K562 (cell line): ENCODE measurements around the gene MITF. TPM values are rescaled to one million over a fixed set of nuclear protein-coding genes. Genes with fewer than 3 reads are reported as not detected.

ENCODE experiments used
- ATAC-seq: fragments of 200-7000 bp; cut with Tn5 transposase; 3 replicates; pipeline ENCODE4 v1.9.1; 2020; ENCODE audit warnings: moderate library complexity
- BruUV-seq: library from RNA; stranded (reverse); fragments of 400-500 nt; replicated peaks from 2 replicates; lab custom pipeline; 2021; lab: Mats Ljungman, UMichigan
- CTCF ChIA-PET: fragments of 300-600 bp; formaldehyde crosslinking; extraction: SDS; loops from one replicate; lab custom pipeline; 2021; ENCODE audit warnings: low intra/inter-chr PET ratio; lab: Yijun Ruan, JAX
- POLR2A ChIA-PET: fragments of 300-600, 350-650 bp; sonication (Branson Sonifier 250); formaldehyde crosslinking; extraction: SDS; loops from one replicate; lab custom pipeline; 2021; ENCODE audit warnings: antibody characterized with exemption, inconsistent platforms; lab: Yijun Ruan, JAX
- DNase-seq, 4 experiments: peaks; one replicate each; pipeline versions ENCODE4 v3.0.0 to v3.0.0-alpha.2; 2011 to 2018; ENCODE audit warnings: low spot score in 3 of 4, mixed read lengths in 3 of 4; ENCODE audit errors: extremely low read depth in 1 of 4
- FAIRE-seq: peaks from 2 replicates; lab custom pipeline; 2011; peaks lifted over from hg19 to GRCh38; lab: Jason Lieb, UNC
- H2AFZ ChIP-seq: 2 replicates; pipeline ENCODE4 v1.6.0; 2011; ENCODE audit warnings: low read depth, low read length, control low read depth, inconsistent platforms
- H3K27ac ChIP-seq: fragments of 200-600 bp; 3 replicates; pipeline ENCODE4 v1.8.0; 2011; ENCODE audit warnings: low read depth, mild to moderate bottlenecking, control low read depth, inconsistent platforms, low read length, moderate library complexity, mixed read lengths; ENCODE audit errors: extremely low read depth
- H3K27me3 ChIP-seq, 2 experiments: fragments of 300-600 bp in 1 of 2; 2 replicates in 1 of 2; 3 replicates in 1 of 2; pipeline versions ENCODE4 v1.6.0 to v1.8.0; 2011; ENCODE audit warnings: inconsistent platforms in 2 of 2, low read length in 2 of 2, mild to moderate bottlenecking in 1 of 2, mixed read lengths in 1 of 2, moderate library complexity in 1 of 2; ENCODE audit not compliant: control insufficient read depth in 2 of 2, insufficient read depth in 2 of 2
- H3K36me3 ChIP-seq: fragments of 300-600 bp; 3 replicates; pipeline ENCODE4 v1.8.0; 2011; ENCODE audit warnings: mild to moderate bottlenecking, low read length, inconsistent platforms; ENCODE audit not compliant: control insufficient read depth, insufficient read depth
- H3K4me1 ChIP-seq, 2 experiments: fragments of 200-600 bp in 1 of 2; replicated peaks in 1 of 2; 2 replicates in 1 of 2; 3 replicates in 1 of 2; pipeline versions ENCODE4 v1.5.1 to v1.8.0; 2011; ENCODE audit warnings: inconsistent platforms in 2 of 2, low read length in 2 of 2, mild to moderate bottlenecking in 1 of 2, mixed read lengths in 1 of 2, moderate library complexity in 1 of 2; ENCODE audit not compliant: control insufficient read depth in 2 of 2, insufficient read depth in 2 of 2
- H3K4me2 ChIP-seq: 2 replicates; pipeline ENCODE4 v1.6.1; 2011; ENCODE audit warnings: low read length, control low read depth, inconsistent platforms, mixed read lengths; ENCODE audit not compliant: insufficient read depth
- H3K4me3 ChIP-seq: fragments of 200-600 bp; sonication (generic), shearing (Covaris generic); 2 replicates; pipeline ENCODE4 v1.5.1; 2016; ENCODE audit warnings: control low read depth, inconsistent platforms
- H3K79me2 ChIP-seq: fragments of 200-600 bp; 3 replicates; pipeline ENCODE4 v1.8.0; 2011; ENCODE audit warnings: low read length, inconsistent platforms; ENCODE audit not compliant: control insufficient read depth, insufficient read depth
- H3K9ac ChIP-seq, 2 experiments: 2 replicates each; pipeline versions ENCODE4 v1.6.0 to v1.6.1; 2011; ENCODE audit warnings: low read depth in 2 of 2, low read length in 2 of 2, control low read depth in 1 of 2, inconsistent platforms in 1 of 2, mild to moderate bottlenecking in 1 of 2, mixed read lengths in 1 of 2; ENCODE audit not compliant: insufficient read depth in 1 of 2
- H3K9me1 ChIP-seq: one replicate; pipeline ENCODE4 v1.6.0; 2011; ENCODE audit warnings: inconsistent platforms, mild to moderate bottlenecking, low read length, moderate library complexity; ENCODE audit not compliant: control insufficient read depth, insufficient read depth
- H3K9me3 ChIP-seq: replicated peaks from 2 replicates; pipeline ENCODE4 v1.5.1; 2011; ENCODE audit warnings: low read depth, low read length, inconsistent platforms; ENCODE audit not compliant: control insufficient read depth, insufficient read depth
- H4K20me1 ChIP-seq: replicated peaks from 2 replicates; pipeline ENCODE4 v1.6.1; 2011; ENCODE audit warnings: low read length, inconsistent platforms, mixed read lengths; ENCODE audit not compliant: control insufficient read depth, insufficient read depth
- BRD9 ChIP-seq: fragments of 450-650 bp; IDR thresholded peaks from 2 replicates; pipeline ENCODE4 v1.6.1; 2018; ENCODE audit warnings: low read depth; ENCODE audit not compliant: partially characterized antibody
- FOXK2 ChIP-seq, 2 experiments: fragments of 450-650 bp; IDR thresholded peaks in 1 of 2; conservative IDR thresholded peaks in 1 of 2; 2 replicates each; pipeline ENCODE4 v1.6.1; 2016; ENCODE audit warnings: low read depth in 2 of 2, mild to moderate bottlenecking in 1 of 2
- FOXP1 ChIP-seq: sonication (generic); formaldehyde crosslinking; IDR thresholded peaks from 2 replicates; pipeline ENCODE4 v1.8.0; 2022; ENCODE audit warnings: mild to moderate bottlenecking, missing genetic modification reagents
- JUN ChIP-seq, 2 experiments: sonication (generic) in 1 of 2; formaldehyde crosslinking in 1 of 2; IDR thresholded peaks; 2 replicates each; pipeline versions ENCODE4 v1.6.1 to v1.8.0; 2012 to 2022; ENCODE audit warnings: borderline replicate concordance in 2 of 2, mild to moderate bottlenecking in 2 of 2, improper control_type of control experiment in 1 of 2, low read depth in 1 of 2, low read length in 1 of 2, missing genetic modification reagents in 1 of 2
- POLR2G ChIP-seq: fragments of 200-400 bp; formaldehyde crosslinking; IDR thresholded peaks from 2 replicates; pipeline ENCODE4 v1.6.1; 2017; ENCODE audit warnings: low read depth, mild to moderate bottlenecking, antibody characterized with exemption, low read length, moderate library complexity
- PYGO2 ChIP-seq: fragments of 450-650 bp; IDR thresholded peaks from 2 replicates; pipeline ENCODE4 v1.6.1; 2016; ENCODE audit warnings: mild to moderate bottlenecking, missing genetic modification characterization, moderate library complexity, missing compliant biosample characterization
- RUNX1 ChIP-seq: sonication (generic); IDR thresholded peaks from 2 replicates; pipeline ENCODE4 v1.6.1; 2016; ENCODE audit warnings: antibody characterized with exemption, low read depth
- SAFB ChIP-seq: fragments of 200-400 bp; formaldehyde crosslinking; IDR thresholded peaks from 2 replicates; pipeline ENCODE4 v1.6.1; 2017; ENCODE audit warnings: low read depth, low read length, borderline replicate concordance
- STAT5B ChIP-seq: fragments of 250-450 bp; sonication (Bioruptor Pico); IDR thresholded peaks from 2 replicates; pipeline ENCODE4 v1.8.0; 2021; ENCODE audit warnings: mild to moderate bottlenecking, inconsistent platforms
- ZNF696 ChIP-seq: fragments of 250-450 bp; sonication (Bioruptor Pico); conservative IDR thresholded peaks from 2 replicates; pipeline ENCODE4 v1.4.0; 2020; ENCODE audit warnings: mild to moderate bottlenecking, moderate library complexity
- in situ Hi-C: fragments of 300-500 bp; cut with MboI; formaldehyde crosslinking; loops from 4 replicates; pipeline ENCODE4 v1.15.0; 2018; ENCODE audit warnings: inconsistent platforms, mixed read lengths
- intact Hi-C: fragments of 100-400 bp; cut with micrococcal nuclease; formaldehyde crosslinking; loops from 2 replicates; pipeline ENCODE4 v1.14.2; 2022
- polyA plus RNA-seq, 8 experiments: library from polyadenylated mRNA; depleted of rRNA in 4 of 8; stranded (reverse) in 5 of 8; unstranded in 3 of 8; fragments of >200 nt; fragmentation: Nextera tagmentation in 2 of 8; fragmentation: Illumina TruSeq in 1 of 8; extraction: Ambion mirVana in 2 of 8; extraction: Trizol in 1 of 8; gene quantifications; 2 replicates each; pipeline versions ENCODE4 v1.2.1 to v1.2.3, GENCODE V29; 2011 to 2014; ENCODE audit warnings: inconsistent platforms in 1 of 8, missing spikeins in 1 of 8
- total RNA-seq, 7 experiments: library from RNA; depleted of rRNA in 6 of 7; stranded (reverse); fragments of >200 nt in 6 of 7; fragmentation: Illumina TruSeq in 2 of 7; extraction: Trizol in 2 of 7; gene quantifications; 2 replicates each; pipeline versions ENCODE4 v1.2.1 to v1.2.3, GENCODE V29; 2011 to 2021; ENCODE audit warnings: low replicate concordance in 1 of 7
- TF ChIP-seq, protein P1 (sequence below): fragments of 250-450 bp; sonication (Bioruptor Pico); IDR thresholded peaks from 2 replicates; pipeline ENCODE4 v1.5.0; 2021; ENCODE audit warnings: mild to moderate bottlenecking, moderate library complexity
- TF ChIP-seq, protein P2 (sequence below): fragments of 450-650 bp; formaldehyde crosslinking; IDR thresholded peaks from 2 replicates; pipeline ENCODE4 v1.4.0; 2020; ENCODE audit warnings: mild to moderate bottlenecking, mixed read lengths

Gene MITF
- total and polyA plus RNA-seq, 9 of the 15 experiments (the other 6 are each of a cell fraction or from before 2014, with no cell fraction given), result 5.6 to 14.9 (median 11.1) TPM

DNA sequence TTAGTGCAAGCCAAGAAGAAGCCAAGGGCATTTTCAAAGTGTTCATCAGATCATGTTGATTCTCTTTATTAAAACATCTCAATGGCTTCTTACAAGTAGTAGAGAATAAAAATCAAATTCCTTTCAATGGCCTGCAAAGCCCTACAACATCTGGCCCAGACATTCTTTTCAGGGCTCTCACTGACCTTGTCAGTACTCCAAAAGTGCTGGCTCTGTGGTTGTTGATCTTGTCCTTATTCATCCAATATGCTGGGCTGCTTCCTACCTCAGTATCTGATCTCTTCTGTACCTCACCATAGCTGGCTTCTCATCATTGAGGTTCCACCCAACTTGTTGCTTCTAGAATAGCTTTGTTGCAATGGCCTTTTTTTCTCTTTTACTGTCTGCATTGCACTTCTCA, 186.2 kb downstream of the MITF start:
- no peak for ATAC-seq
- ChIA-PET CTCF (no interaction called here), POLR2A (no interaction called here)
- Histone ChIP-seq H3K4me2 (no peak overlapping the region), H3K27me3 (no peaks in the 10 kb centered on the region), H3K36me3 (no peaks in the 10 kb centered on the region), H3K9me1 (no peaks in the 10 kb centered on the region), H3K9me3 (no peaks in the 10 kb centered on the region), H3K9ac (no peak overlapping the region), H3K4me1 (no peaks in the 10 kb centered on the region), H4K20me1 (no peaks in the 10 kb centered on the region), H3K79me2 (no peaks in the 10 kb centered on the region), H3K4me3 (no peak overlapping the region), H2AFZ (no peak overlapping the region), H3K27ac (no peak overlapping the region)
- no TSS peak for BruUV-seq
- no peak for DNase-seq
- intact Hi-C loops, result no loop called here
- in situ Hi-C loops, result loop anchor here (25.0 kb wide), 1 partner anchor 763 kb away; no protein-coding TSS in a partner anchor
- no peak for TF ChIP-seq STAT5B
- TF ChIP-seq, protein P1, sequence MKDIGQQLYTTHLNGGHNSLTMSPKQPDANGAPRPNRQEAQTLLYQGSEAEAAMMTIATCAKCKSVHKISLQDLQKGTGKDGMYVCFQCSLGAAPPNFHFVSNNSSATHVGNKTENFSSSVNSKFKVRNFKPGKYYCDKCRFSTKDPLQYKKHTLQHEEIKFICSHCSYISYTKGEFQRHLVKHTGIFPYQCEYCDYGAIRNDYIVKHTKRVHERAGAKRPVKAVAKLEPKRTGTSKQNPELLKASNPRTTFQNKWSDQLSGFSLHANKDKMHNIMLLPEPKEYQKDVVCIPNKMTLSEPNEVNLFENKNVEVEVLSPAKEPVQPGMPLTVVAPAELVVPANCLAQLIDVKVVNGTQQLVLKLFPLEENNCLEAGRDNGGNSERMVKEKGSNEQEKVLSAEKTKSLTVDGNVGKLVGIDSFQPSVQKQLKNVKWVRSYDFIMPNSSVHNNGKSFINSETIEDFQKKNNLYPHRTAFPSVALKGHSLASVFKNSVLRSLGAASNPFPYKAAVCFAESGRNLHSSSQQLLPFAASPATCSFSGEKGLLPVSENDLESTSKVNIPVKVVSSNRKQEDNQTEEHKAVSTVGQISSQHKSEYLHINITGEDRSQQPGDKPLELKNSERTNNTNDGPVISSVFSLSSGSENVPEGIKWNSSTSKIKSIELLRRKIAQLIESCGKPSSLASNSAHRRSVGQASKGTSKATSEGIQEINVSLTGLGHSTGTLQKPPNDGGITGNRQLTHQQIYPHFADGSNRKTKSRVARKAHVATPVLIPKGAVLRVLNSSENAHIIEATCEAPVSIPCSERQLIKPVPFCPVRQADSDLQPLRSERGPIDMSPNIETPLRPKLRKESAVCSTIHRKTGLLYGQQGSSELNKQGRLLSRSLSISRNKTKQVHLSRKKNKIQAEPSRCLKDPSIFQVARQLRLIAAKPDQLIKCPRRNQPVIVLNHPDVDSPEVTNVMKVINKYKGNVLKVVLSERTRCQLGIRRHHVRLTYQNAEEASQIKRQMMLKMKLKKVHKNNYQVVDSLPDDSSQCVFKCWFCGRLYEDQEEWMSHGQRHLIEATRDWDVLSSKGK (CRISPR knock-in tag), result no peak
- TF ChIP-seq, protein P2, sequence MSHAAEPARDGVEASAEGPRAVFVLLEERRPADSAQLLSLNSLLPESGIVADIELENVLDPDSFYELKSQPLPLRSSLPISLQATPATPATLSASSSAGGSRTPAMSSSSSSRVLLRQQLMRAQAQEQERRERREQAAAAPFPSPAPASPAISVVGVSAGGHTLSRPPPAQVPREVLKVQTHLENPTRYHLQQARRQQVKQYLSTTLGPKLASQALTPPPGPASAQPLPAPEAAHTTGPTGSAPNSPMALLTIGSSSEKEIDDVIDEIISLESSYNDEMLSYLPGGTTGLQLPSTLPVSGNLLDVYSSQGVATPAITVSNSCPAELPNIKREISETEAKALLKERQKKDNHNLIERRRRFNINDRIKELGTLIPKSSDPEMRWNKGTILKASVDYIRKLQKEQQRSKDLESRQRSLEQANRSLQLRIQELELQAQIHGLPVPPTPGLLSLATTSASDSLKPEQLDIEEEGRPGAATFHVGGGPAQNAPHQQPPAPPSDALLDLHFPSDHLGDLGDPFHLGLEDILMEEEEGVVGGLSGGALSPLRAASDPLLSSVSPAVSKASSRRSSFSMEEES (CRISPR knock-in tag), result no peak
- no peak for TF ChIP-seq FOXK2 (conservative IDR thresholded peaks at IDR 0.05 in 1 of 2, IDR thresholded peaks at IDR 0.05 in 1 of 2; ENCODE audit: low read depth in 2 of 2)
- TF ChIP-seq POLR2G, result no peak
- TF ChIP-seq PYGO2, result no peak
- no peak for TF ChIP-seq RUNX1
- TF ChIP-seq ZNF696 (CRISPR knock-in tag), result no peak
- TF ChIP-seq SAFB, result no peak
- no peak for TF ChIP-seq JUN (IDR thresholded peaks at IDR 0.05; ENCODE audit: borderline replicate concordance, low read depth, low read length)
- no peak for TF ChIP-seq JUN (CRISPR knock-in tag; IDR thresholded peaks at IDR 0.05; ENCODE audit: borderline replicate concordance)
- TF ChIP-seq FOXP1, result no peak
- TF ChIP-seq BRD9, result no peak
- FAIRE-seq, result no peak
